Lower lobe of right lung (tissue), 2 donors: ENCODE data around the gene MPND. TPM values are rescaled to one million over a fixed set of nuclear protein-coding genes. Genes with fewer than 3 reads are reported as not detected.

Source experiments
- ATAC-seq, 2 donors: fragments of 200-7000 bp; cut with Tn5 transposase; one replicate each; pipeline ENCODE4 v1.9.1; 2020 to 2022; ENCODE audit warnings: mild to moderate bottlenecking in 2 of 2, moderate library complexity in 2 of 2
- DNase-seq: peaks from one replicate; pipeline ENCODE4 v3.0.0-alpha.2; 2020
- H3K27ac ChIP-seq: fragments of 200-600 bp; one replicate; pipeline ENCODE4 v1.8.0; 2022
- H3K27me3 ChIP-seq: fragments of 200-600 bp; one replicate; pipeline ENCODE4 v1.8.0; 2022; ENCODE audit warnings: low read depth
- H3K36me3 ChIP-seq: fragments of 200-600 bp; one replicate; pipeline ENCODE4 v1.8.0; 2022; ENCODE audit warnings: mild to moderate bottlenecking
- H3K4me1 ChIP-seq: fragments of 200-600 bp; one replicate; pipeline ENCODE4 v1.8.0; 2022
- H3K4me3 ChIP-seq: fragments of 200-600 bp; one replicate; pipeline ENCODE4 v1.8.0; 2022; ENCODE audit warnings: mild to moderate bottlenecking
- H3K9me3 ChIP-seq: fragments of 200-600 bp; one replicate; pipeline ENCODE4 v1.8.0; 2022
- intact Hi-C: fragments of 100-400 bp; cut with DNase I; formaldehyde crosslinking; loops from one replicate; pipeline ENCODE4 v1.11.0; 2022
- total RNA-seq: library from RNA; stranded (reverse); fragmentation: NEBNext Ultra II Directional; extraction: Animal tissue kit (Norgen Biotek cat#: 25700); gene quantifications from one replicate; pipeline ENCODE4 v1.2.1, GENCODE V29; 2021
- TF ChIP-seq, protein P1 (sequence below): fragments of 200-600 bp; IDR thresholded peaks from one replicate; pipeline ENCODE4 v1.8.0; 2022; ENCODE audit warnings: antibody characterized with exemption, mild to moderate bottlenecking
- donor health status: DM: no; HTN: yes; CAD: no; lungs with severe emphysema.

Gene MPND
- total RNA-seq, 1 donor from 2014 or later, result 41.2 TPM

DNA sequence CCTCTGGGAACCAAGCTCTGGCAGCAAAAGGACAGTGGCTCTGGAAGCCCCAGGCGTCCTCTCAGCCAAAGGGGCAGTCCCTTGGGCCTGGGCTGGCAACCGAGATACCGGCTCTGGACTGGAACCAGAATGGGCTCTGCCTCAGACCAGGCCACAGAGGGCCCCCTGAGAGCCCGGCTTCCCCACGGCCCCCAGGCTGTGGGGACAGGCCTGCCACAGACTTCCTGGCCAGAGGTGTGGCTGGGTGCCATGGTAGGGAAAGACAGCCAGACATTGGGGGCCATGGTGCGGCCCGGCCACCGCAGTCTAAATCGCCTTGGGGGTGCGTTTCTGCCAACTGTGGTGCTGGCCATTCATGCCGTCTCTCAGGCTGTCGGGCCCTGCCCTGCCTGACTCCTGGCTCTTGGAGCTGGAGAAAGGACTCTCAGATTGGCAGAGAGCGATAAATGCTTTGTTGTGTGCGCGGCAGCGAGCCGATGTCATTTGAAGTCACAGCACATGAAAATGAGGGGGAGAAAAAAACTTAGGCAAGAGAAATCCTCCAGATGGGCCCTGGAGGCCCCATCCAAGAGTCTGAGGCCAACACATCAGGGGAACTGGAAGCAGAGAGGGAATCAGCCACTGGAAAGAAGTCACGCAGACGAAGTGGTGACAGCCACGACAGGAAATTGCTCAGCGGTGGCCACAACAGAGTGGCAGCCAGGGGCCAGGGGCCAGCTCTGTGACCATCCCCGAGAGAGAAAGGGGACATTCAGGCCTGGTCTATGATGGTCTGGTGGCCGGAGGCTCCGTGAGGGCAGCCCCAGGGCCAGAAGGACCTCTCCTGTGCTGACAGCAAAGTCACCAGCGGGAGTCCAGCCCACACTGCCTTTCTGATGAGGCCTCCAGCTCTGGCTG is 30.5 kb downstream of the MPND start:
- H3K4me3 ChIP-seq, result peak overlapping the region; percentile 8
- DNase-seq (no peak), ATAC-seq (no peak)
- intact Hi-C loops, result no loop called here
- H3K27me3 ChIP-seq, result no peaks in the 10 kb centered on the region
- peaks cover 3% of the 10 kb centered on the region for H3K36me3 ChIP-seq
- H3K9me3 ChIP-seq, result no peaks in the 10 kb centered on the region
- TF ChIP-seq, protein P1, sequence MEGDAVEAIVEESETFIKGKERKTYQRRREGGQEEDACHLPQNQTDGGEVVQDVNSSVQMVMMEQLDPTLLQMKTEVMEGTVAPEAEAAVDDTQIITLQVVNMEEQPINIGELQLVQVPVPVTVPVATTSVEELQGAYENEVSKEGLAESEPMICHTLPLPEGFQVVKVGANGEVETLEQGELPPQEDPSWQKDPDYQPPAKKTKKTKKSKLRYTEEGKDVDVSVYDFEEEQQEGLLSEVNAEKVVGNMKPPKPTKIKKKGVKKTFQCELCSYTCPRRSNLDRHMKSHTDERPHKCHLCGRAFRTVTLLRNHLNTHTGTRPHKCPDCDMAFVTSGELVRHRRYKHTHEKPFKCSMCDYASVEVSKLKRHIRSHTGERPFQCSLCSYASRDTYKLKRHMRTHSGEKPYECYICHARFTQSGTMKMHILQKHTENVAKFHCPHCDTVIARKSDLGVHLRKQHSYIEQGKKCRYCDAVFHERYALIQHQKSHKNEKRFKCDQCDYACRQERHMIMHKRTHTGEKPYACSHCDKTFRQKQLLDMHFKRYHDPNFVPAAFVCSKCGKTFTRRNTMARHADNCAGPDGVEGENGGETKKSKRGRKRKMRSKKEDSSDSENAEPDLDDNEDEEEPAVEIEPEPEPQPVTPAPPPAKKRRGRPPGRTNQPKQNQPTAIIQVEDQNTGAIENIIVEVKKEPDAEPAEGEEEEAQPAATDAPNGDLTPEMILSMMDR, result no peak
- peaks cover 90% of the 10 kb centered on the region for H3K4me1 ChIP-seq
- peak overlapping the region; percentile 85 for H3K27ac ChIP-seq

DNA sequence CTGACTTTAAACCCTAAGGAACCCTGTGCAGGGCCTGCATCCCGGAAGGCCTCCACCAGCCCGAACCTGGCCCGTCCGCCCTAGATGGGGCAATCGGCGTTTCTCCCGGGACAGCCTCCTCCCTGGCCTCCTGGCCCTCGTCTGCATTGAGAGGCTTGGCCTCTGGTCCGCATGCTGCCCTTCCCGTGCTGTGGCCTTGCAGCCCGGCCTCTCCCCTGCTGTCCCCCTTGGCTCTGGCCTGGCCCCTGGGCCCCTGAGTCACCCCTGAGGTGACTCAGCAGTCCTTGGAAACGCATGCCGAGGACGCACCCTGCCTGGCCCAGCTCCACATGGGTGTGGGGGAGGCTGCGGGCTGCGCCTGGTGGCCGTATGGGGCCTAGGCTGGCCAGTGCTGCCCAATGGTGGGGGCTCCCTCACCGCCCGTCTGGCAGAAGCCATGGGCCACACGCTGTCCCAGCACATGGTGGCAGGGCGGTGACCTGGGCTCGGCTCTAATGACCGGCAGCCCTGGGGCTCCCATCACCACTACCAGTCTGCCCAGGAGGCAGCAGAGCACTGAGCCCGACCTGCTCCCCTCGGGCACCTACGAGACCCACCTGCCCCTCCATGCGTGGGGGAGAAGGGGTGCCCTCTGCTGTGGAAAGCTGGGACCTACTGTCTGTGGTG is 31.3 kb downstream of the MPND start:
- H3K9me3 ChIP-seq, result no peaks in the 10 kb centered on the region
- DNase-seq (peak; percentile 74), ATAC-seq (peak; percentile 76)
- peak overlapping the region; percentile 85 for H3K27ac ChIP-seq
- TF ChIP-seq, protein P1, result no peak
- H3K36me3 ChIP-seq, result peaks cover 3% of the 10 kb centered on the region
- peaks cover 90% of the 10 kb centered on the region for H3K4me1 ChIP-seq
- peak overlapping the region; percentile 8 for H3K4me3 ChIP-seq
- intact Hi-C loops, result no loop called here
- no peaks in the 10 kb centered on the region for H3K27me3 ChIP-seq

DNA sequence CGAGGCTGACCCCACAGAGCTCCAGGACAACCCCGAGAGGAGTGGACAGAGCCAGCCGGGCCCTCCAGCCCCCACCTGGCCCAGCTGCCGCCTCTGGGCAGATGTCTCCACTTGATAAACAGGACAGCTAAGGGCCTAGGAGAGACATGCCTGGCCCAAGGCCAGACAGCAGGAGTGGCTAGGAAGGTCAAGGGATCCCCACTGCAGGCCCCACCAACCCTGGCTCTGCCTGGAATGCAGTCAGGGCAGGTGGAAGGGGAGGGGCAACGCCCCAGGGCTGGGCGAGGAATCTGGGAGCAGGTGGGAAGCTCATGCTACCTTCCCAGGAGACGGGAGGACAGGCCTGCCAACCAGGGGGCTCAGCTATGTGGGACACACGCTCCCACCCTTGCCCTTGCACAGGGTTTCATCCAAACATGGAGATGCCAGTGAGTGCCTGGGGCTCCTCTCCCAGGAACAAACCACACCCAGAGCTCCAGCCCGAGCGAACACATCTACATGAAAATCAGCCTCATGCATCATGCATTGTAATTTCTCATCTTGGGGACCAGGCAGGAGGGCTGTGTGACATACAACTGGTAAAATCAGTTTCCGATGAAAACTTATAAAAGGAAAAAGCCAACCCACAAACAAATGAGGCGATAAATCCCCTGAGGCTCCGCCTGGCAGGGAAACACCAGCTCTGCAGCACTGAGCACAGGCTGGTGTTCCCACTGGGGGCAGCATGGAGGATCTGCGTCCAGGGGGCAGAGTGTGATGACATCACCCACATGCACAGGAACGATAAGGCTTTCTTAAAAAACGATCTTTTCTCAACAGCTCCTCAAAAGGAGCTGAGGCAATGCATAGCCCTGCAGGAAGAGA is 32.0 kb downstream of the MPND start:
- peaks cover 90% of the 10 kb centered on the region for H3K4me1 ChIP-seq
- TF ChIP-seq, protein P1, result peak; percentile 19
- H3K4me3 ChIP-seq, result no peak overlapping the region
- peak; percentile 57 to 73 for ATAC-seq
- peak overlapping the region; percentile 85 for H3K27ac ChIP-seq
- intact Hi-C loops, result no loop called here
- no peaks in the 10 kb centered on the region for H3K27me3 ChIP-seq
- peaks cover 3% of the 10 kb centered on the region for H3K36me3 ChIP-seq
- H3K9me3 ChIP-seq, result no peaks in the 10 kb centered on the region
- peak; percentile 81 for DNase-seq

DNA sequence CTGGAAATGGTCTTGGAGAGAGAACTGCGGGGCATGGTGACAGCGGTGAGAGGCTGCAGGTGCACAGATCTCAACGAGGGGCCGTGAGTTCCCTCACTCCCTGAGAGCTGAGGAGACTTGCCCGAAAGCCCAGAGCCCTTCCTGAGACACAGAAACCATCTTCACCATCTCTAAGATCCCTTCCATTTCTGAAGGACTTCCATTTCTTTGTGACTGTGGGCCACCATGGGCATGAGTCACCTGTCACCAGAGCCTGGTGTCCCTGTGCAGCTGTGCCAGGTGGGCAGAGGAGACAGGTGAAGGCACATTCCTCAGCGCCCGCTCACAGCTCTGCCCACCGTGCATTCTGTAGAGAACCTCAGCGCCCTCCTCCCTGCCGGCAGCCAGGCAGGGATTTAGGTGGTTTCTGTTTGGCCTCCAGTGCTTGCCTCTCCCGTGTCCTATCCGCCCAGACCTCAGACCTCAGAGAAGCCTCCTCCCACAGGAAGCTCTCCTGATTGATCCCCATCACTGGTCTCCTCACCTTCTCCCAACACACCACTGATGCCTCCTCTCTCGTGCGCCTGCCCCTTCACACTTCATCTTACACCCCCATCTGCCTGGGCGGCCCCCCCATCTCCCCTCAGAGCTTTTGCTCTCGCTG is 32.8 kb downstream of the MPND start:
- no peak for ATAC-seq
- no peaks in the 10 kb centered on the region for H3K27me3 ChIP-seq
- intact Hi-C loops, result no loop called here
- no peak overlapping the region for H3K4me3 ChIP-seq
- peaks cover 3% of the 10 kb centered on the region for H3K36me3 ChIP-seq
- DNase-seq, result no peak
- H3K4me1 ChIP-seq, result peaks cover 87% of the 10 kb centered on the region
- H3K27ac ChIP-seq, result peak overlapping the region; percentile 85
- no peaks in the 10 kb centered on the region for H3K9me3 ChIP-seq
- TF ChIP-seq, protein P1, result no peak

DNA sequence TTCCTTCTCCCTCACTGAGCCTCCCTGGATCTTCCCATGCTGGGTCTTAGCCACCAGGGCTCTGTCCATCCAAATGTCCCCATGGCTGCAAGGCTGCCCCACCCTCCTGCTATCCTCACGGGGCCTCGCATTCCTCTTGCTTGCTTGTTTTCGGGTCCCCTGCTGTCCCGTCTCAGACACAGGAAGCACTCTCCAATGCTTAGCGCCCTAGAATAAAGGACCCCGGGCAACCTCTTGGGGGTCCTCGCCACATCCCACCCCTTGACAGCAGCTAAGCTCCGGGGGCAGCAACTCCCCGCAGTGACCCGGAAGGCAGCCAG is 33.3 kb downstream of the MPND start:
- peaks cover 83% of the 10 kb centered on the region for H3K4me1 ChIP-seq
- peaks cover 1% of the 10 kb centered on the region for H3K36me3 ChIP-seq
- TF ChIP-seq, protein P1, result no peak
- H3K9me3 ChIP-seq, result no peaks in the 10 kb centered on the region
- no peak overlapping the region for H3K4me3 ChIP-seq
- peak overlapping the region; percentile 41 for H3K27ac ChIP-seq
- intact Hi-C loops, result no loop called here
- H3K27me3 ChIP-seq, result no peaks in the 10 kb centered on the region
- ATAC-seq, result no peak
- no peak for DNase-seq
